HG03103 (cell line): ENCODE results near the gene RBM4B.
"Not testable (repeated sequence)": the region's sequence is repeated elsewhere in the genome, so short reads cannot be mapped to it uniquely, and the experiment has no call there.

ENCODE experiments used
- ATAC-seq: cut with Tn5 transposase; IDR thresholded peaks from one replicate; pipeline ENCODE4 v1.9.1; 2021; ENCODE audit warnings: low read depth; ENCODE audit not compliant: unreplicated experiment

RBM4B gene

GRCh38 chr11:66643745-66644437 is 33.8 kb downstream of the RBM4B start:
- ATAC-seq = no peak

DNA sequence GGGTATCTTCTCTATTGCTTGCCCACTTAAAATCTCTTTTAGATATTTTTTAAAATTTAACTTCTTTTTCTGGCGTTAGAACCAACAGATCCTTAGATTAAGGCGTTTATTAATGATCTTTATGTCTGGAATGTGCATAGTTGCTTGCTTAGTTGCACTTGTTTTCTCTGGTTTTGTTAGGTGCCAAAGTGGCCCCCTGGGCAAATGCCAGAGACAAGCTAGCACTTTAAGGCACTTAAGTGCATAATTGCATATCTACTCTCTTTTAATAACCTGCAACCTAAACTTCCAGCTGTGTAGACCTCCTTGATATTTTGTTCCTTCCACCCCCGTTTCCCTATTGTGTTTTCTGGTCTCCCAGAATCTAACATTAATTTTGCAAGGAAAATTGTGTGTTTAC is 35.9 kb downstream of the RBM4B start:
- ATAC-seq = no peak

DNA sequence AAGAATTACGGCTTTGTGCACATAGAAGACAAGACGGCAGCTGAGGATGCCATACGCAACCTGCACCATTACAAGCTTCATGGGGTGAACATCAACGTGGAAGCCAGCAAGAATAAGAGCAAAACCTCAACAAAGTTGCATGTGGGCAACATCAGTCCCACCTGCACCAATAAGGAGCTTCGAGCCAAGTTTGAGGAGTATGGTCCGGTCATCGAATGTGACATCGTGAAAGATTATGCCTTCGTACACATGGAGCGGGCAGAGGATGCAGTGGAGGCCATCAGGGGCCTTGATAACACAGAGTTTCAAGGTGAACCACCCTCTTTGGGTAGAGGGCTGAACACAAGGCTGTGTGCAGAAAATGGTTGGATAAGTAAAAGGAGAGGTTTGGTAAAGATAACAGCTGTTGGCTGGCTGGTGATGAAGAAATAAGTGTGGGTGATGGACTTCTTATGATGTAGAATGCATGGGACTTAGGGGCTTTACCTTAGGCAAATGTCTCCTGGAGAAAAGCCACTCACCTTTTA is 37.8 kb downstream of the RBM4B start:
- not testable (repeated sequence) for ATAC-seq

GRCh38 chr11:66639066-66639813 is 38.4 kb downstream of the RBM4B start:
- ATAC-seq = no peak

DNA sequence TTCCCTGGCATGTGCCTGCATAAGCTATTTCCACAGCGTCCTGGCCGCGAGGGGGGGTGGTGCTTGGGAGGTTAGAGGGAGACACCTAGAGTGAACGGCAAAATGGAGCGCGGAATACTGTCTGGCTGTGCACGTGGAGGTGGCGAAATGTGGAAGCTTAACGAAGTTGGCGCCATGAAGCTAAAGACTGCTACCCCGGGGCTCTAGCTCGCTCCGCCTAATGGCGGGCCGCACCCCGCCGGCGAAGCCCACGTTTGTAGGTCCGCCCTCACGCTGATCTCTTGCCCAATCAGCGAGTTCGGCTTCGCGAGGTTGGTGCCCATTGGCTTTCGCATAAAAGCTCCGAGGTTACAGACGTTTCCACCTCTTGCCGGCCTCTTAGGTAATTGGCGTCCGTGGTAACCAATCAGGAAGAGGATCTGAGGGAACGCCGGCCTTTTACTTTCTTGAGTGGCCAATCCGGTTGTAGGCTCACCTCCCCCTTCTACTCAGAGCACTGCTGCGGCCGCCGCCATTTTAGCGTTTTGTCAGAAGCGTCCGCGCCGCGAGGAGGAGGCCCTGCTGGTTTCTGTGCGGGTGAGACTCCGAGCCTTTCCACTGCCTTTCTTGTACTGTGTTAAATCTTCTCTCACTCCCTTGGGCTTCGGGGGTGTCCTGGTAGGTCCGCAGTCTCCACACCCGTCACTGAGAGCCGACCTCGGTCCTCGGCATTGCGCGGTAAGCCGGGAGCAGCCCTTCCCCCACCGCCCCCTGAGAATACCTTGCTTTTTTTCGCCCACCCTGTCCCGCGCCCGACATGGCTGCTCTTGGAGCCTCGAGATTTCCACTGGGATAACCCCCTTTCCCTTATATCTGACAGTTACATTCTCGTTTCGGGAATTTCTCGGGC is 39.3 kb downstream of the RBM4B start, which contains the start of gene RBM4:
TSS of gene RBM4 (plus strand) at position 527 of the 889 bp plus-strand sequence. CDS start 1,009 bp downstream, outside the sequence.
- peak; percentile 92 for ATAC-seq

GRCh38 chr11:66637557-66638176 is 40.0 kb downstream of the RBM4B start:
- no peak for ATAC-seq

DNA sequence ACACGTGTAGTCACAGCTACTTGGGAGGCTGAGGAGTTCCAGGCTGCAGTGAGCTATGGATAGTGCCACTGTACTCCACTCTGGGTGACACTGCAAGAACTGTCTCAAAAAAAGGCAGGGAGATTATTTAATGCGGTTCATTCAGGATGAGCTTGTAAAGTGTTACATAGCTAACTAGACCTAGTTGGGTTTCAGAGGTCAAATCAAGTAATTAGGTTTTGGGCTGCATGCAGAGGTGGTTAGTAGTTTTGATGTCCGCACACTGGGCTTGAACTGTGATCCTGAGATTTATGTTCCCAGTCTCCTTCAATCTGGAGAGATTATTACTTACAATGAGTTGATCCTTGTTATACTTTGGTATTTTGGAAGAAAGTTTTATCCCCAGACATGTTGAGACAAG is 41.3 kb downstream of the RBM4B start:
- ATAC-seq = no peak

GRCh38 chr11:66632952-66633351 is 44.7 kb downstream of the RBM4B start:
- no peak for ATAC-seq

DNA sequence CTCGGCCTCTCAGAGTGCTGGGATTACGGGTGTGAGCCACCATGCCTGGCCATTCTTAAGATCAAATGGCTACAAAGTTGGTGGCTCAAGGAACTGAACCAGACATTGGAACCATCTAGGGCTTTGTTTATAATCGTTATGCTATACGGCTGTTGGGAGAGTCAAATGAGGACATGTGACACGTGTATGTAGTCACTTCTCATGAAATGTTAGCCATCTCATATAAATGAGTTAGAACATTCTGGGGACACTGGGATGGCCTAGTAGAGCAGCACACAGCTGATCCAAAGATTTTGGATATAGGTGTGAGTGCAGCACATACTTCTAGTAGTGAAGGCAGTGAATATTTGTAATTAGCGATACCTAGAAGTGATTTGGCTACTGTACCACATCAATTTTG is 45.8 kb downstream of the RBM4B start:
- no peak for ATAC-seq

- no peak for ATAC-seq
Observed at GRCh38 chr11:66629356-66629755, 48.3 kb downstream of the RBM4B start.

DNA sequence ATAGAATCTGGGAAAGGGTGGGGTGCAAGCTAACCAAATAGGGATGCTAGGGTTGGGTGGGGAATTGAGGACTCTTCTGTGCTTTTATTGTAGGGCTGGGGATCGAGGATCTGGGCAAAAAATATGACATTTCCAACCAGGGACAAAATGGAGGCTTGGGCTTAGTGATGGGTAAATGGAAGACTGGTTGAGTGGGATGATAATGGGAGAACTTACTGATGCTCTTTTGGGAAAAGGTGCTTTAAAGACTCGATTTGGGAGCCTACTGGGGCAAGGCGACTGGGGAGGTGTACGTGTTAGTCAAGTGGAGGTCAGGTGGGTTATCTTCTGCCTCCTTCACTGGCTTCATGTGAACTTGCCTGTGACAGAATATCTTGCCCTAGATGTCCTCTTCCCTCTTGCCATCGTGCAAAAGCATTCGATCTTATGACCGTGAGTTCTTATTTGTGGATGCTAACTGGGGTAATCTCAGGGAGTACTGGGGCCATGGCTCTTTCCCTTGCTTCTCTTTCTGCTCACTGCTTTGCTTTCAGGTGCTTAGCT is 49.6 kb downstream of the RBM4B start:
- ATAC-seq = no peak

DNA sequence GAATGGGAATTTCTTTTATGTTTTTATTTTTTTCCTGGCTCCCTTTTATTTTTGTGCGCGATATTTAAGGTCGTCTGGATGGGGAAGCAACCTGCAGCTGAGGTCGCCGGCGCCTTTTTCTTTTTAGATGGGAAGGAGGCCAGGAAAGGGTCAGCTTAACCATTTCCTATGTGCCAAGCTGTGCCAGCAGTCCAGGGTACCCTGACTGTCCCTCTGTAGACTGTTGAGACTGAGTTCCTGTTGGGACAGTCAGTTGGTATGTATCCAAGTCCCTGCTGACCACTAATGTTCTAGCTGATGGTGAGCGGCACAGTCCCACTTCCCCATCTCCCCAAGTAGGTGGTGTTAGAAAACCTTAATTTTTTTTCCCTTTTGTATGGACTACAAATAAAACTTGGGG is 50.8 kb downstream of the RBM4B start:
- ATAC-seq = no peak

- no peak for ATAC-seq
Observed at GRCh38 chr11:66626382-66626781, 51.3 kb downstream of the RBM4B start.

DNA sequence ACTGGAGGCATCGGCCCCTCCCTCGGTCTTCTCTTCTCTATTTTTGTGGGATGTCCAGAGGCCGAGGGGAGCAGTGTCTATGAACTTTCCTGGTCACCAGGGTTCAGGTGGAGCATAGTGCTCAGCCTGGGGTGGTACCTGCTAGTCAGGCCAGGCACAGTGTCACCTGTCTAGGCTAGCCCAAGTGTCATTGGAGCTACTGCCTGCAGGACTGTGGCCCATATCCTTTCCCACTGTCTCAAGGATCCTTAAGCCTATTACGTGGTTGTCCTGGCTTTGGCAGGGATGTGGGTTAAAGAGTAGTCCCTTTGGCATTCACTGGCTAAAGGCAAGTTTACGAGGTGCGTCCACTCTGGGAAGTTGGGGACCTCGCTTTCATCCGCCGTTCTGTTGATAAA is 51.9 kb downstream of the RBM4B start:
- ATAC-seq = no peak

DNA sequence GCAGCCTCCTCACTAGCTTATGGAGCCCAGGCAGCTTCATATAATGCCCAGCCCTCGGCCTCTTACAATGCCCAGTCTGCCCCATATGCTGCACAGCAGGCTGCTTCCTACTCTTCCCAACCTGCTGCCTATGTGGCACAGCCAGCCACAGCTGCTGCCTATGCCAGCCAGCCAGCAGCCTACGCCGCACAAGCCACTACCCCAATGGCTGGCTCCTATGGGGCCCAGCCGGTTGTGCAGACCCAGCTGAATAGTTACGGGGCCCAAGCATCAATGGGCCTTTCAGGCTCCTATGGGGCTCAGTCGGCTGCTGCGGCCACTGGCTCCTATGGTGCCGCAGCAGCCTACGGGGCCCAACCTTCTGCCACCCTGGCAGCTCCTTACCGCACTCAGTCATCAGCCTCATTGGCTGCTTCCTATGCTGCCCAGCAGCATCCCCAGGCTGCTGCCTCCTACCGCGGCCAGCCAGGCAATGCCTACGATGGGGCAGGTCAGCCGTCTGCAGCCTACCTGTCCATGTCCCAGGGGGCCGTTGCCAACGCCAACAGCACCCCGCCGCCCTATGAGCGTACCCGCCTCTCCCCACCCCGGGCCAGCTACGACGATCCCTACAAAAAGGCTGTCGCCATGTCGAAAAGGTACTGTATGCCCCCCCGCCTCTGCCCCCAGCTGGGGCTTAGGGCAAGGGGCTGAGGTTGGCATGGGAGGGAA is 52.5 kb downstream of the RBM4B start:
- no peak for ATAC-seq

- ATAC-seq = no peak
Observed at GRCh38 chr11:66624450-66624849, 53.2 kb downstream of the RBM4B start.

DNA sequence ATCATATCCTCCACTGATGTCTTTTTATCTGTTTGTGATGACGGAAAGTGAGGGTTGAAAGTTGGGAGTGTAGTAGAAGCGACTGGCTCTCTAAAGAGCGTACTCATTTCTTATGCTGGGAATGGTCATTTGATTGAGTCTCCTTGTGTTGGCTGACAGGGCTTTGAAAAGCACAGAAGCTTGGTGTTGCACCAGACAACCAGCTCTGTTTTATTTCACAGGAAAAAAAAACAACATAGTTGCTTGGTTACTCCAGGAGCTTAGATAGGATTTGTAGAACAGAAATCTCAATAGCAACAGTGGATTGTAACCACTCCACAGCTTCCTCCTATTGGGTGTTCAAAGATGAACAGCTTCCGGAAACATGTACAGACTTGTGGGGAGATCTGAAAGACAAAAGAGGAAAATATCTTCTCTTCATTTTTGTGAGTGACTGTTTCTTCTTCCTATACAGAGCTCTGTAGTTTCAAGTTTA is 58.6 kb downstream of the RBM4B start:
- no peak for ATAC-seq

GRCh38 chr11:66617155-66617834 is 60.4 kb downstream of the RBM4B start:
- no peak for ATAC-seq
